KOPT-K1 (cell line): Measurements from ENCODE around the gene YIPF4.
"Not testable (repeated sequence)": the region's sequence is repeated elsewhere in the genome, so short reads cannot be mapped to it uniquely, and the experiment has no call there.

ENCODE experiments used
- H3K27ac ChIP-seq: fragments of 200-600 bp; sonication (generic); 2 replicates; pipeline ENCODE4 v1.5.1; 2016; ENCODE audit warnings: antibody characterized with exemption, mild to moderate bottlenecking, low read depth, low read length; ENCODE audit not compliant: poor library complexity, severe bottlenecking
- H3K36me3 ChIP-seq: fragments of 200-600 bp; sonication (generic); 2 replicates; pipeline ENCODE4 v1.5.1; 2017; ENCODE audit warnings: antibody characterized with exemption, mild to moderate bottlenecking, low read length, moderate library complexity; ENCODE audit not compliant: insufficient read depth
- H3K9me3 ChIP-seq: fragments of 200-600 bp; sonication (generic); 2 replicates; pipeline ENCODE4 v1.5.1; 2017; ENCODE audit warnings: antibody characterized with exemption, low read length, mild to moderate bottlenecking; ENCODE audit not compliant: insufficient read depth, poor library complexity, severe bottlenecking

Gene YIPF4

GRCh38 chr2:32264422-32265105, 13.1 kb upstream of the YIPF4 start, which contains the start of gene NLRC4:
Gene NLRC4, minus strand, starts transcription at chr2:32264886. Its CDS starts 8,111 bp downstream, at chr2:32256775.
- Histone ChIP-seq H3K27ac (no peak within 1 kb of the TSS), H3K9me3 (no peaks in the 10 kb centered on the region), H3K36me3 (no peaks in the 10 kb centered on the region)

GRCh38 chr2:32271063-32271462, 6.6 kb upstream of the YIPF4 start:
- H3K36me3 ChIP-seq = no peaks in the 10 kb centered on the region

GRCh38 chr2:32272279-32272678, 5.4 kb upstream of the YIPF4 start:
- H3K27ac ChIP-seq = no peak overlapping the region
- no peaks in the 10 kb centered on the region for H3K9me3 ChIP-seq
- H3K36me3 ChIP-seq = no peaks in the 10 kb centered on the region

More at GRCh38 chr2:32271063-32271462, 6.6 kb upstream of the YIPF4 start:
- no peaks in the 10 kb centered on the region for H3K9me3 ChIP-seq
- no peak overlapping the region for H3K27ac ChIP-seq

GRCh38 chr2:32274289-32274688, 3.4 kb upstream of the YIPF4 start:
- no peak overlapping the region for H3K27ac ChIP-seq
- H3K9me3 ChIP-seq = no peaks in the 10 kb centered on the region
- H3K36me3 ChIP-seq = no peaks in the 10 kb centered on the region

GRCh38 chr2:32275790-32276189, 1.9 kb upstream of the YIPF4 start:
- H3K9me3 ChIP-seq, H3K27ac ChIP-seq, H3K36me3 ChIP-seq: not testable (repeated sequence)

GRCh38 chr2:32277363-32277673, 386 bp upstream of the YIPF4 start:
- Histone ChIP-seq H3K9me3 (no peaks in the 10 kb centered on the region), H3K36me3 (peaks cover 18% of the 10 kb centered on the region), H3K27ac (peak overlapping the region; percentile 74)

- Histone ChIP-seq H3K36me3 (peaks cover 29% of the 10 kb centered on the region), H3K27ac (peak overlapping the region; percentile 74), H3K9me3 (no peaks in the 10 kb centered on the region)
Observed at GRCh38 chr2:32278478-32278853, 762 bp downstream of the YIPF4 start.

- no peaks in the 10 kb centered on the region for H3K9me3 ChIP-seq
- peaks cover 49% of the 10 kb centered on the region for H3K36me3 ChIP-seq
- no peak overlapping the region for H3K27ac ChIP-seq
Observed at GRCh38 chr2:32284321-32284720, 6.6 kb downstream of the YIPF4 start.

- Histone ChIP-seq H3K9me3 (no peaks in the 10 kb centered on the region), H3K36me3 (peaks cover 33% of the 10 kb centered on the region), H3K27ac (no peak overlapping the region)
Observed at GRCh38 chr2:32289165-32289999, 11.7 kb downstream of the YIPF4 start.

- no peak overlapping the region for H3K27ac ChIP-seq
Observed at GRCh38 chr2:32290000-32290339, 12.3 kb downstream of the YIPF4 start.

GRCh38 chr2:32291746-32292145, 14.0 kb downstream of the YIPF4 start:
- Histone ChIP-seq H3K36me3 (peaks cover 44% of the 10 kb centered on the region), H3K27ac (no peak overlapping the region), H3K9me3 (no peaks in the 10 kb centered on the region)

More at GRCh38 chr2:32290000-32290339, 12.3 kb downstream of the YIPF4 start:
- Histone ChIP-seq H3K9me3 (no peaks in the 10 kb centered on the region), H3K36me3 (peaks cover 30% of the 10 kb centered on the region)

- H3K27ac ChIP-seq = not testable (repeated sequence)
Observed at GRCh38 chr2:32293493-32293892, 15.8 kb downstream of the YIPF4 start.

GRCh38 chr2:32293966-32294562, 16.4 kb downstream of the YIPF4 start:
- not testable (repeated sequence) for H3K27ac ChIP-seq, H3K9me3 ChIP-seq
- peaks cover 52% of the 10 kb centered on the region for H3K36me3 ChIP-seq

More at GRCh38 chr2:32293493-32293892, 15.8 kb downstream of the YIPF4 start:
- H3K36me3 ChIP-seq = peaks cover 49% of the 10 kb centered on the region
- H3K9me3 ChIP-seq = not testable (repeated sequence)

- Histone ChIP-seq H3K9me3 (no peaks in the 10 kb centered on the region), H3K27ac (no peak overlapping the region), H3K36me3 (peaks cover 42% of the 10 kb centered on the region)
Observed at GRCh38 chr2:32310577-32310976, 32.9 kb downstream of the YIPF4 start.

- H3K27ac ChIP-seq = no peak overlapping the region
- H3K9me3 ChIP-seq = no peaks in the 10 kb centered on the region
- H3K36me3 ChIP-seq = peaks cover 18% of the 10 kb centered on the region
Observed at GRCh38 chr2:32314886-32315285, 37.2 kb downstream of the YIPF4 start.
